Measurements from ENCODE around the gene SPNS3. TPM values are rescaled to one million over a fixed set of nuclear protein-coding genes. Genes with fewer than 3 reads are reported as not detected.

Gene SPNS3
- total and polyA plus RNA-seq, 2 of the 8 experiments (the other 6 are each of a cell fraction or from before 2014, with no cell fraction given), result not detected

GRCh38 chr17:4405038-4405669 is 28.6 kb upstream of the SPNS3 start:
- Histone ChIP-seq H2AFZ (ENCODE audit: low read length) (peak overlapping the region; percentile 68), H3K79me2 (ENCODE audit: control insufficient read depth in 1 of 2, insufficient read depth in 2 of 2, low read length in 2 of 2) (no peaks in the 10 kb centered on the region), H2BK12ac (ENCODE audit: low read depth, low read length) (peak overlapping the region; percentile 88), H3K9ac (replicated peaks in 1 of 4; ENCODE audit: extremely low read depth in 1 of 4, low read depth in 3 of 4, low read length in 3 of 4) (no peak overlapping the region), H2BK15ac (ENCODE audit: low read length) (peak overlapping the region; percentile 88; the same call in 1 of the 2 replicates), H4K5ac (ENCODE audit: insufficient read length, low read depth, low read length) (no peak overlapping the region), H3K14ac (ENCODE audit: insufficient read length) (no peak overlapping the region), H3K4ac (replicated peaks; ENCODE audit: insufficient read length, low read depth, low read length) (no peak overlapping the region), H3K23ac (ENCODE audit: insufficient read length) (no peak overlapping the region), H3K4me3 (ENCODE audit: extremely low read depth in 1 of 4, insufficient read depth in 2 of 4, low read depth in 3 of 4, low read length in 4 of 4) (no peak overlapping the region), H4K8ac (ENCODE audit: extremely low read depth, insufficient read depth, low read length) (peak overlapping the region; percentile 36; the same call in 1 of the 2 replicates), H4K20me1 (replicated peaks in 1 of 2; ENCODE audit: control insufficient read depth in 1 of 2, insufficient read depth in 2 of 2, low read length in 2 of 2) (no peaks in the 10 kb centered on the region), H3K4me2 (ENCODE audit: insufficient read depth in 1 of 2, low read depth in 2 of 2, low read length in 2 of 2) (no peak overlapping the region), H3K56ac (replicated peaks; ENCODE audit: insufficient read length, low read depth, low read length) (no peak overlapping the region), H3K4me1 (replicated peaks in 1 of 4; ENCODE audit: control insufficient read depth in 3 of 4, insufficient read depth in 4 of 4, low read length in 3 of 4) (peaks cover 0 to 3% (median 1%) of the 10 kb centered on the region in 4 experiments; a peak in 1 of 7 replicates), H4K91ac (replicated peaks; ENCODE audit: insufficient read length, low read length) (peak overlapping the region; percentile 92), H3K27me3 (replicated peaks in 1 of 4; ENCODE audit: control insufficient read depth in 3 of 4, extremely low read depth in 1 of 4, insufficient read depth in 3 of 4, low read length in 3 of 4) (no peaks in the 10 kb centered on the region), H3K36me3 (ENCODE audit: control insufficient read depth in 2 of 4, insufficient read depth in 4 of 4, low read length in 3 of 4) (no peaks in the 10 kb centered on the region), H3K27ac (ENCODE audit: low read depth, low read length) (no peak overlapping the region), H2BK20ac (ENCODE audit: low read length) (0 out of 2 replicates have a peak overlapping the region, but pooled peaks have one; percentile 68), H3K18ac (ENCODE audit: extremely low read depth, low read length) (peak overlapping the region; percentile 84; the same call in 1 of the 2 replicates), H2AK5ac (ENCODE audit: low read depth, low read length) (peak overlapping the region; percentile 87; the same call in 1 of the 2 replicates), H3K9me3 (ENCODE audit: insufficient read depth in 2 of 2, low read depth in 1 of 2, low read length in 1 of 2) (no peaks in the 10 kb centered on the region), H3K79me1 (ENCODE audit: low read depth, low read length) (no peaks in the 10 kb centered on the region), H2BK5ac (ENCODE audit: low read depth, low read length) (peak overlapping the region; percentile 12; the same call in 1 of the 2 replicates), H3K23me2 (ENCODE audit: low read depth, low read length) (no peaks in the 10 kb centered on the region), H2BK120ac (replicated peaks; ENCODE audit: low read depth, low read length) (peak overlapping the region; percentile 58)
- ChIA-PET POLR2A (ENCODE audit: partially characterized antibody) (interaction anchor here (0.6 to 3.6 kb wide), 5 partner anchors 8 to 190 kb away, joined by 3 to 26 read pairs (median 4); partner anchors contain the start of gene UBE2G1), CTCF (ENCODE audit: partially characterized antibody) (interaction anchor here (0.6 to 4.4 kb wide), 12 partner anchors 9 to 189 kb away, joined by 3 to 23 read pairs (median 4); no protein-coding TSS in a partner anchor)
- TF ChIP-seq TAF7 (optimal IDR thresholded peaks at IDR 0.05; ENCODE audit: borderline replicate concordance, low read depth, low read length) (no peak), HDAC6 (IDR thresholded peaks at IDR 0.05; ENCODE audit: low read depth, low read length) (no peak), BRCA1 (IDR thresholded peaks at IDR 0.05; ENCODE audit: low read depth, low read length) (no peak), RBBP5 (IDR thresholded peaks at IDR 0.05; ENCODE audit: borderline replicate concordance, low read depth, low read length) (no peak)
- TF ChIP-seq, protein P1, sequence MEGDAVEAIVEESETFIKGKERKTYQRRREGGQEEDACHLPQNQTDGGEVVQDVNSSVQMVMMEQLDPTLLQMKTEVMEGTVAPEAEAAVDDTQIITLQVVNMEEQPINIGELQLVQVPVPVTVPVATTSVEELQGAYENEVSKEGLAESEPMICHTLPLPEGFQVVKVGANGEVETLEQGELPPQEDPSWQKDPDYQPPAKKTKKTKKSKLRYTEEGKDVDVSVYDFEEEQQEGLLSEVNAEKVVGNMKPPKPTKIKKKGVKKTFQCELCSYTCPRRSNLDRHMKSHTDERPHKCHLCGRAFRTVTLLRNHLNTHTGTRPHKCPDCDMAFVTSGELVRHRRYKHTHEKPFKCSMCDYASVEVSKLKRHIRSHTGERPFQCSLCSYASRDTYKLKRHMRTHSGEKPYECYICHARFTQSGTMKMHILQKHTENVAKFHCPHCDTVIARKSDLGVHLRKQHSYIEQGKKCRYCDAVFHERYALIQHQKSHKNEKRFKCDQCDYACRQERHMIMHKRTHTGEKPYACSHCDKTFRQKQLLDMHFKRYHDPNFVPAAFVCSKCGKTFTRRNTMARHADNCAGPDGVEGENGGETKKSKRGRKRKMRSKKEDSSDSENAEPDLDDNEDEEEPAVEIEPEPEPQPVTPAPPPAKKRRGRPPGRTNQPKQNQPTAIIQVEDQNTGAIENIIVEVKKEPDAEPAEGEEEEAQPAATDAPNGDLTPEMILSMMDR (IDR thresholded peaks at IDR 0.05; ENCODE audit: control extremely low read depth in 1 of 3, insufficient read depth in 1 of 3, low read depth in 1 of 3, low read length in 3 of 3), result peak in 2 of 3 experiments; percentile 3 to 4; a peak in 1 of 4 replicates
- no peak for DNase-seq (ENCODE audit: low read depth in 1 of 2, low spot score in 2 of 2)
- WGBS, 2 experiments (ENCODE audit: extremely low coverage in 1 of 2, insufficient coverage in 1 of 2, insufficient read length in 1 of 2, insufficient replicate concordance in 2 of 2, low coverage in 1 of 2, low lambda C conversion rate in 2 of 2, missing lambda C conversion rate in 1 of 2), result 93% methylated on average over 7 of the region's 7 CpGs; no CpG with 5 or more reads in 1 of the 2 experiments
- no peak for FAIRE-seq
